Keratinocyte (primary cell): ENCODE data around the gene PHLPP1. TPM values are rescaled to one million over a fixed set of nuclear protein-coding genes. Genes with fewer than 3 reads are reported as not detected.

ENCODE experiments used
- DNase-seq: peaks from one replicate; pipeline ENCODE4 v3.0.0-alpha.2; 2011; ENCODE audit warnings: low read depth, missing footprints, low spot score
- FAIRE-seq: peaks from 2 replicates; lab custom pipeline; 2011; peaks lifted over from hg19 to GRCh38; lab: Jason Lieb, UNC
- H2AFZ ChIP-seq: 2 replicates; pipeline ENCODE4 v1.6.0; 2012; ENCODE audit warnings: low read length, control low read depth, inconsistent platforms; ENCODE audit not compliant: control insufficient read depth
- H3K27ac ChIP-seq: 2 replicates; pipeline ENCODE4 v1.5.1; 2011; ENCODE audit warnings: low read length; ENCODE audit not compliant: control insufficient read depth, insufficient read depth
- H3K27me3 ChIP-seq: 3 replicates; pipeline ENCODE4 v1.6.0; 2011; ENCODE audit warnings: low read length; ENCODE audit not compliant: control insufficient read depth, insufficient read depth; ENCODE audit errors: extremely low read depth
- H3K36me3 ChIP-seq, 2 experiments: 2 replicates in 1 of 2; 3 replicates in 1 of 2; pipeline ENCODE4 v1.5.1; 2011; ENCODE audit warnings: low read length in 2 of 2, mild to moderate bottlenecking in 1 of 2; ENCODE audit not compliant: control insufficient read depth in 2 of 2, insufficient read depth in 2 of 2; ENCODE audit errors: extremely low read depth in 1 of 2
- H3K4me1 ChIP-seq: 3 replicates; pipeline ENCODE4 v1.5.1; 2011; ENCODE audit warnings: low read length; ENCODE audit not compliant: control insufficient read depth, insufficient read depth; ENCODE audit errors: extremely low read depth
- H3K4me2 ChIP-seq: 3 replicates; pipeline ENCODE4 v1.6.0; 2011; ENCODE audit warnings: low read depth, low read length; ENCODE audit not compliant: control insufficient read depth, insufficient read depth; ENCODE audit errors: extremely low read depth
- H3K4me3 ChIP-seq, 3 experiments: fragments of 200-600 bp in 1 of 3; sonication (generic) in 1 of 3; 2 replicates in 2 of 3; 3 replicates in 1 of 3; pipeline ENCODE4 v1.5.1; 2011 to 2016; ENCODE audit warnings: low read length in 3 of 3, mild to moderate bottlenecking in 3 of 3, control low read depth in 2 of 3, inconsistent platforms in 1 of 3, low read depth in 1 of 3, mixed read lengths in 1 of 3, mixed run types in 1 of 3, moderate library complexity in 1 of 3; ENCODE audit not compliant: control insufficient read depth in 2 of 3, insufficient read depth in 2 of 3; ENCODE audit errors: extremely low read depth in 1 of 3
- H3K79me2 ChIP-seq: 2 replicates; pipeline ENCODE4 v1.6.0; 2012; ENCODE audit warnings: low read length; ENCODE audit not compliant: control insufficient read depth, insufficient read depth
- H3K9ac ChIP-seq: 3 replicates; pipeline ENCODE4 v1.6.0; 2011; ENCODE audit warnings: low read length; ENCODE audit not compliant: control insufficient read depth, insufficient read depth; ENCODE audit errors: extremely low read depth
- H3K9me1 ChIP-seq: 3 replicates; pipeline ENCODE4 v1.6.0; 2011; ENCODE audit warnings: low read length; ENCODE audit not compliant: control insufficient read depth, insufficient read depth; ENCODE audit errors: extremely low read depth
- H3K9me3 ChIP-seq: 2 replicates; pipeline ENCODE4 v1.5.1; 2012; ENCODE audit warnings: low read depth, low read length; ENCODE audit not compliant: control insufficient read depth
- H4K20me1 ChIP-seq: 3 replicates; pipeline ENCODE4 v1.6.0; 2011; ENCODE audit warnings: low read length; ENCODE audit not compliant: control insufficient read depth, insufficient read depth; ENCODE audit errors: extremely low read depth
- EZH2 ChIP-seq: IDR thresholded peaks from one replicate; pipeline ENCODE4 v1.6.1; 2012; ENCODE audit warnings: inconsistent platforms, mild to moderate bottlenecking, low read length, moderate library complexity
- dilution Hi-C: fragments of 300-500 bp; cut with MboI; formaldehyde crosslinking; loops from one replicate; pipeline ENCODE4 v1.7.0; 2020; ENCODE audit warnings: low sequenced_read_pairs; ENCODE audit not compliant: extremely low pct_ligation_motif_present
- polyA plus RNA-seq, 5 experiments: library from polyadenylated mRNA; depleted of rRNA in 3 of 5; stranded (reverse) in 3 of 5; stranded (forward) in 1 of 5; unstranded in 1 of 5; fragments of >200 nt; gene quantifications; 1 replicate in 1 of 5; 2 replicates in 3 of 5; 3 replicates in 1 of 5; pipeline versions ENCODE4 v1.2.1 to v1.2.3, GENCODE V29; 2011 to 2012; ENCODE audit warnings: missing spikeins in 2 of 5, low read depth in 1 of 5, low replicate concordance in 1 of 5
- TF ChIP-seq, protein P1 (sequence below), 3 experiments: IDR thresholded peaks in 1 of 3; conservative IDR thresholded peaks in 1 of 3; optimal IDR thresholded peaks in 1 of 3; 2 replicates in 2 of 3; 3 replicates in 1 of 3; pipeline versions ENCODE3 to v1.5.1; 2011; ENCODE audit warnings: low read length in 3 of 3, mild to moderate bottlenecking in 3 of 3, moderate library complexity in 2 of 3, control low read depth in 1 of 3, inconsistent platforms in 1 of 3; ENCODE audit not compliant: insufficient read depth in 2 of 3; ENCODE audit errors: extremely low read depth in 1 of 3

PHLPP1 gene
- polyA plus RNA-seq, 1 donor (not counting 4 experiments of a cell fraction or from before 2014, with no cell fraction given): 8.4 TPM

DNA sequence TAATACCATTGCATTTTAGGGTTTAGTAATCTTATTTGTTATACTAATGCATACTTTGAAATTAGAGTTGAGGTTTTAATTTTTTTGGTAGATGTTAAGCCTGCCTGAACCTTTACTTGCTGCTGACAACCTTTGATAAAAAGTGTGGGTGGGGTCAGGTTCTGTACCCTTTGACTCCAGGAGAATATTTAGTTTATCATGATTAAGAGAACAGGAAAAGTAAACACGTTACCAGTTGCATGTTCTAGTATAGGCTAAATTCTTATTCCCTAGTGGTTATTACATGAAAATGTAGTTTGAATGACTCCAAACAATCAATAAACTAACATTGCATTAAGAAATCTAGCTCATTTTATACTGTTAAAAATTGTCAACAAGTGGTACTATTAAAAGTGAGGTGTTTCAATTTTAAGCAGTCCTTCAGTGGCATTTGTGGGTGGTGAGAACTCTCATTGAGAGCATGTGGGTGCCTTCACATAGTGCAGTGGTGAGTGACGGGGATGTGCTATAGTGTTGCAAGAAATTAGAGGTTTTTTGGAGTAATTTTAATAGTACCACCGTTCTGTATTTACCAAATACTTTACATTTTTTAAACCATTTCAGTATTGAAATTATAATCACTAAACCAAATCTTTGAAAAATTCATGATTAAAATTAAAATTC lies 29.9 kb downstream of the PHLPP1 start:
- no peak for DNase-seq
- no peak overlapping the region for H2AFZ ChIP-seq
- H4K20me1 ChIP-seq: no peaks in the 10 kb centered on the region
- no peaks in the 10 kb centered on the region for H3K36me3 ChIP-seq
- dilution Hi-C loops: no loop called here
- H3K27ac ChIP-seq: no peak overlapping the region
- FAIRE-seq: no peak
- no peaks in the 10 kb centered on the region for H3K27me3 ChIP-seq
- no peak for TF ChIP-seq EZH2
- TF ChIP-seq, protein P1, sequence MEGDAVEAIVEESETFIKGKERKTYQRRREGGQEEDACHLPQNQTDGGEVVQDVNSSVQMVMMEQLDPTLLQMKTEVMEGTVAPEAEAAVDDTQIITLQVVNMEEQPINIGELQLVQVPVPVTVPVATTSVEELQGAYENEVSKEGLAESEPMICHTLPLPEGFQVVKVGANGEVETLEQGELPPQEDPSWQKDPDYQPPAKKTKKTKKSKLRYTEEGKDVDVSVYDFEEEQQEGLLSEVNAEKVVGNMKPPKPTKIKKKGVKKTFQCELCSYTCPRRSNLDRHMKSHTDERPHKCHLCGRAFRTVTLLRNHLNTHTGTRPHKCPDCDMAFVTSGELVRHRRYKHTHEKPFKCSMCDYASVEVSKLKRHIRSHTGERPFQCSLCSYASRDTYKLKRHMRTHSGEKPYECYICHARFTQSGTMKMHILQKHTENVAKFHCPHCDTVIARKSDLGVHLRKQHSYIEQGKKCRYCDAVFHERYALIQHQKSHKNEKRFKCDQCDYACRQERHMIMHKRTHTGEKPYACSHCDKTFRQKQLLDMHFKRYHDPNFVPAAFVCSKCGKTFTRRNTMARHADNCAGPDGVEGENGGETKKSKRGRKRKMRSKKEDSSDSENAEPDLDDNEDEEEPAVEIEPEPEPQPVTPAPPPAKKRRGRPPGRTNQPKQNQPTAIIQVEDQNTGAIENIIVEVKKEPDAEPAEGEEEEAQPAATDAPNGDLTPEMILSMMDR (optimal IDR thresholded peaks at IDR 0.05 in 1 of 3, IDR thresholded peaks at IDR 0.05 in 1 of 3, conservative IDR thresholded peaks at IDR 0.05 in 1 of 3; ENCODE audit: extremely low read depth in 1 of 3, insufficient read depth in 2 of 3, low read length in 3 of 3): no peak
- no peaks in the 10 kb centered on the region for H3K9me3 ChIP-seq
- H3K9me1 ChIP-seq: no peaks in the 10 kb centered on the region
- peaks cover 24% of the 10 kb centered on the region for H3K79me2 ChIP-seq
- H3K4me2 ChIP-seq: no peak overlapping the region
- H3K4me3 ChIP-seq: no peak overlapping the region
- H3K9ac ChIP-seq: no peak overlapping the region
- peaks cover 10% of the 10 kb centered on the region for H3K4me1 ChIP-seq

DNA sequence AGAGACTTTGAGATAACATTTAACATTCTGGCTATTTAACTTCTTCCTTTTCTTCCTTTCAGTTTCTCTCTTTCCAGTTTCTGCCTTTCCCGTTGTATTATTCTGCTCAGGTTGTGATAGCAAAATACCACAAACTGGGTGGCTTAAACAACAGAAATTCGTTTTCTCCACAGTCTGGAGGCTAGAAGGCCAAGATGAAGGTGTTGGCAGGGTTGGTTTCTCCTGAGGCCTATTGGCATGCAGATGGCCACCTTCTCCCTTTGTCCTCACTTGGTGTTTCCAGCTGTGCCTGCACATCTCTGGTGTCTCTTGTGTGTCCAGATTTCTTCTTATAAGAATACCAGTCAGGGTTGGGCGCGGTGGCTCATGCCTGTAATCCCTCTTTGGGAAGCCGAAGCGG lies 34.0 kb downstream of the PHLPP1 start:
- DNase-seq: no peak
- peaks cover 12% of the 10 kb centered on the region for H3K4me1 ChIP-seq
- no peaks in the 10 kb centered on the region for H3K27me3 ChIP-seq
- H4K20me1 ChIP-seq: no peaks in the 10 kb centered on the region
- TF ChIP-seq, protein P1 (optimal IDR thresholded peaks at IDR 0.05 in 1 of 3, IDR thresholded peaks at IDR 0.05 in 1 of 3, conservative IDR thresholded peaks at IDR 0.05 in 1 of 3; ENCODE audit: extremely low read depth in 1 of 3, insufficient read depth in 2 of 3, low read length in 3 of 3): no peak
- no peak for TF ChIP-seq EZH2
- no peak overlapping the region for H3K9ac ChIP-seq
- H3K79me2 ChIP-seq: peaks cover 17% of the 10 kb centered on the region
- H3K27ac ChIP-seq: no peak overlapping the region
- no peak overlapping the region for H2AFZ ChIP-seq
- no peak for FAIRE-seq
- dilution Hi-C loops: no loop called here
- H3K9me1 ChIP-seq: no peaks in the 10 kb centered on the region
- H3K36me3 ChIP-seq: no peaks in the 10 kb centered on the region
- H3K9me3 ChIP-seq: no peaks in the 10 kb centered on the region
- H3K4me2 ChIP-seq: no peak overlapping the region
- H3K4me3 ChIP-seq: no peak overlapping the region
